Measurements from ENCODE around the gene UBE2R2. TPM values are rescaled to one million over a fixed set of nuclear protein-coding genes. Genes with fewer than 3 reads are reported as not detected.

UBE2R2 gene
- total RNA-seq, 2 donors from 2014 or later = 66.4 to 74.4 TPM

GRCh38 chr9:33809506-33809905 lies 7.5 kb upstream of the UBE2R2 start:
- H3K36me3 ChIP-seq (ENCODE audit: control insufficient read depth, insufficient read depth, low read length) = no peaks in the 10 kb centered on the region

GRCh38 chr9:33813712-33814641 lies 3.0 kb upstream of the UBE2R2 start:
- H3K9me3 ChIP-seq (ENCODE audit: control insufficient read depth, low read length) = no peaks in the 10 kb centered on the region
- no peak overlapping the region for H3K9ac ChIP-seq (ENCODE audit: extremely low read depth, low read length, poor library complexity, severe bottlenecking)
- 92 to 100% methylated on average over 2 to 6 of the region's 8 CpGs for WGBS, 2 experiments (ENCODE audit: insufficient coverage in 1 of 2, insufficient read length in 1 of 2)
- H3K4me1 ChIP-seq (ENCODE audit: control insufficient read depth, insufficient read depth, low read length) = peaks cover 6% of the 10 kb centered on the region
- no peak overlapping the region for H3K4me3 Mint-ChIP-seq
- peak; percentile 85 for TF ChIP-seq CTCF (conservative IDR thresholded peaks at IDR 0.05)
- H3K36me3 Mint-ChIP-seq (ENCODE audit: low read depth) = no peaks in the 10 kb centered on the region
- H3K36me3 ChIP-seq (ENCODE audit: control insufficient read depth, insufficient read depth, low read length) = no peaks in the 10 kb centered on the region
- H3K4me3 ChIP-seq (ENCODE audit: low read length) = no peak overlapping the region
- peaks cover 10% of the 10 kb centered on the region for H3K4me1 Mint-ChIP-seq
- H3K9me3 Mint-ChIP-seq = no peaks in the 10 kb centered on the region
- H3K27ac ChIP-seq (ENCODE audit: low read depth, low read length) = no peak overlapping the region
- H3K27me3 Mint-ChIP-seq (ENCODE audit: insufficient read depth) = peaks cover 3% of the 10 kb centered on the region
- no peak overlapping the region for H3K27ac Mint-ChIP-seq
- H3K27me3 ChIP-seq (ENCODE audit: control insufficient read depth, insufficient read depth, low read length, poor library complexity, severe bottlenecking) = no peaks in the 10 kb centered on the region
- no peak for DNase-seq

More at GRCh38 chr9:33809506-33809905, 7.5 kb upstream of the UBE2R2 start:
- no peak for TF ChIP-seq CTCF (conservative IDR thresholded peaks at IDR 0.05)
- no peak overlapping the region for H3K27ac ChIP-seq (ENCODE audit: low read depth, low read length)
- H3K36me3 Mint-ChIP-seq (ENCODE audit: low read depth) = no peaks in the 10 kb centered on the region
- no peak overlapping the region for H3K27ac Mint-ChIP-seq
- peaks cover 3% of the 10 kb centered on the region for H3K27me3 Mint-ChIP-seq (ENCODE audit: insufficient read depth)
- H3K4me1 ChIP-seq (ENCODE audit: control insufficient read depth, insufficient read depth, low read length) = no peaks in the 10 kb centered on the region
- WGBS, 2 experiments (ENCODE audit: insufficient coverage in 1 of 2, insufficient read length in 1 of 2) = 100% methylated on average over 1 of the region's 1 CpG; no CpG with 5 or more reads in 1 of the 2 experiments
- H3K9me3 Mint-ChIP-seq = no peaks in the 10 kb centered on the region
- H3K4me3 ChIP-seq (ENCODE audit: low read length) = no peak overlapping the region
- H3K4me3 Mint-ChIP-seq = no peak overlapping the region
- no peaks in the 10 kb centered on the region for H3K9me3 ChIP-seq (ENCODE audit: control insufficient read depth, low read length)
- H3K4me1 Mint-ChIP-seq = no peaks in the 10 kb centered on the region
- no peak overlapping the region for H3K9ac ChIP-seq (ENCODE audit: extremely low read depth, low read length, poor library complexity, severe bottlenecking)
- DNase-seq = no peak
- no peaks in the 10 kb centered on the region for H3K27me3 ChIP-seq (ENCODE audit: control insufficient read depth, insufficient read depth, low read length, poor library complexity, severe bottlenecking)

GRCh38 chr9:33815781-33816180 lies 1.2 kb upstream of the UBE2R2 start:
- peak overlapping the region; percentile 83 for H3K4me3 ChIP-seq (ENCODE audit: low read length)
- 90 to 100% methylated on average over 1 to 7 of the region's 7 CpGs for WGBS, 2 experiments (ENCODE audit: insufficient coverage in 1 of 2, insufficient read length in 1 of 2)
- H3K27ac Mint-ChIP-seq = peak overlapping the region; percentile 95

More at GRCh38 chr9:33815781-33816180, 1.2 kb upstream of the UBE2R2 start:
- Mint-ChIP-seq H3K27me3 (ENCODE audit: insufficient read depth) (peaks cover 3% of the 10 kb centered on the region), H3K9me3 (no peaks in the 10 kb centered on the region), H3K4me1 (peaks cover 21% of the 10 kb centered on the region), H3K4me3 (peak overlapping the region; percentile 82), H3K36me3 (ENCODE audit: low read depth) (peaks cover 2% of the 10 kb centered on the region)
- no peaks in the 10 kb centered on the region for H3K27me3 ChIP-seq (ENCODE audit: control insufficient read depth, insufficient read depth, low read length, poor library complexity, severe bottlenecking)
- H3K4me1 ChIP-seq (ENCODE audit: control insufficient read depth, insufficient read depth, low read length) = peaks cover 6% of the 10 kb centered on the region
- H3K9ac ChIP-seq (ENCODE audit: extremely low read depth, low read length, poor library complexity, severe bottlenecking) = no peak overlapping the region
- no peak for DNase-seq
- H3K36me3 ChIP-seq (ENCODE audit: control insufficient read depth, insufficient read depth, low read length) = no peaks in the 10 kb centered on the region
- no peaks in the 10 kb centered on the region for H3K9me3 ChIP-seq (ENCODE audit: control insufficient read depth, low read length)
- no peak for TF ChIP-seq CTCF (conservative IDR thresholded peaks at IDR 0.05)
- no peak overlapping the region for H3K27ac ChIP-seq (ENCODE audit: low read depth, low read length)
